K562 (cell line): ENCODE results near the gene CAMK1D.

Source experiments
- CEBPZ ChIP-seq: fragments of 150-350 bp; IDR thresholded peaks from 2 replicates; pipeline ENCODE4 v1.6.1; 2014; ENCODE audit warnings: low read depth, mild to moderate bottlenecking, low read length, borderline replicate concordance
- CTCF ChIP-seq, 3 experiments: IDR thresholded peaks in 2 of 3; conservative IDR thresholded peaks in 1 of 3; 2 replicates each; pipeline ENCODE4 v1.5.1; 2011 to 2012; ENCODE audit warnings: low read length in 3 of 3, mild to moderate bottlenecking in 3 of 3, control low read depth in 2 of 3, improper control_type of control experiment in 1 of 3, inconsistent platforms in 1 of 3, low read depth in 1 of 3, mixed read lengths in 1 of 3, moderate library complexity in 1 of 3; ENCODE audit not compliant: insufficient read depth in 2 of 3
- EZH2 ChIP-seq: IDR thresholded peaks from 2 replicates; pipeline ENCODE4 v1.6.1; 2012; ENCODE audit warnings: low read depth, mild to moderate bottlenecking, inconsistent platforms, low read length, borderline replicate concordance
- GABPB1 ChIP-seq: sonication (generic); formaldehyde crosslinking; IDR thresholded peaks from 2 replicates; pipeline ENCODE4 v1.8.0; 2022; ENCODE audit warnings: mild to moderate bottlenecking, missing genetic modification reagents
- HNRNPK ChIP-seq: fragments of 200-400 bp; formaldehyde crosslinking; IDR thresholded peaks from one replicate; pipeline ENCODE4 v1.6.1; 2018; ENCODE audit warnings: mild to moderate bottlenecking, low read depth, low read length; ENCODE audit not compliant: poor library complexity, severe bottlenecking
- MAZ ChIP-seq, 2 experiments: fragments of 450-650 bp in 1 of 2; sonication (generic) in 1 of 2; formaldehyde crosslinking; IDR thresholded peaks in 1 of 2; conservative IDR thresholded peaks in 1 of 2; 2 replicates each; pipeline versions ENCODE4 v1.4.0 to v1.5.0; 2020; ENCODE audit warnings: mild to moderate bottlenecking in 1 of 2, missing genetic modification reagents in 1 of 2
- MED1 ChIP-seq: sonication (generic); formaldehyde crosslinking; IDR thresholded peaks from 2 replicates; pipeline ENCODE4 v1.8.1; 2023; ENCODE audit warnings: missing genetic modification reagents, borderline replicate concordance
- POLR2A ChIP-seq: fragments of 450-650 bp; conservative IDR thresholded peaks from 2 replicates; pipeline ENCODE4 v1.6.1; 2016
- RFX5 ChIP-seq: IDR thresholded peaks from 2 replicates; pipeline ENCODE4 v1.6.1; 2011; ENCODE audit warnings: low read depth, mild to moderate bottlenecking, improper control_type of control experiment, low read length
- SMARCB1 ChIP-seq: IDR thresholded peaks from 2 replicates; pipeline ENCODE4 v1.6.1; 2011; ENCODE audit warnings: improper control_type of control experiment, low read depth; ENCODE audit not compliant: insufficient read length
- TBL1XR1 ChIP-seq, 2 experiments: IDR thresholded peaks; 2 replicates each; pipeline ENCODE4 v1.6.1; 2012; ENCODE audit warnings: improper control_type of control experiment in 2 of 2, low read length in 2 of 2, mild to moderate bottlenecking in 1 of 2
- YY1 ChIP-seq, 3 experiments: IDR thresholded peaks; 2 replicates each; pipeline ENCODE4 v1.6.1; 2011; ENCODE audit warnings: low read length in 2 of 3, mild to moderate bottlenecking in 2 of 3, moderate library complexity in 2 of 3, borderline replicate concordance in 1 of 3, control low read depth in 1 of 3, low read depth in 1 of 3; ENCODE audit not compliant: insufficient read depth in 3 of 3, insufficient replicate concordance in 2 of 3, control insufficient read depth in 1 of 3, insufficient read length in 1 of 3; ENCODE audit errors: extremely low read depth in 1 of 3

- TF ChIP-seq CTCF (IDR thresholded peaks at IDR 0.05 in 2 of 3, conservative IDR thresholded peaks at IDR 0.05 in 1 of 3; ENCODE audit: insufficient read depth in 2 of 3, low read depth in 1 of 3, low read length in 3 of 3) (no peak), POLR2A (no peak), MED1 (CRISPR knock-in tag) (no peak), MAZ (CRISPR knock-in tag; conservative IDR thresholded peaks at IDR 0.05 in 1 of 2, IDR thresholded peaks at IDR 0.05 in 1 of 2) (no peak), YY1 (IDR thresholded peaks at IDR 0.05; ENCODE audit: borderline replicate concordance in 1 of 3, control insufficient read depth in 1 of 3, extremely low read depth in 1 of 3, insufficient read depth in 3 of 3, insufficient read length in 1 of 3, insufficient replicate concordance in 2 of 3, low read depth in 1 of 3, low read length in 2 of 3) (no peak), EZH2 (no peak), TBL1XR1 (IDR thresholded peaks at IDR 0.05; ENCODE audit: low read length in 2 of 2) (no peak), HNRNPK (no peak), CEBPZ (no peak), SMARCB1 (no peak), GABPB1 (CRISPR knock-in tag) (no peak), RFX5 (no peak)
These were observed 245.1 kb downstream of the CAMK1D start for GRCh38 chr10:12594448-12594944.
